HepG2 (cell line): ENCODE measurements around the gene TM4SF18. TPM values are rescaled to one million over a fixed set of nuclear protein-coding genes. Genes with fewer than 3 reads are reported as not detected.

Source experiments
- ARID5B ChIP-seq: IDR thresholded peaks from 2 replicates; pipeline ENCODE4 v1.4.0; 2020; ENCODE audit warnings: mild to moderate bottlenecking, missing genetic modification reagents
- ARNT2 ChIP-seq: sonication (generic); formaldehyde crosslinking; IDR thresholded peaks from 2 replicates; pipeline ENCODE4 v1.8.0; 2022; ENCODE audit warnings: mild to moderate bottlenecking, low read depth, missing genetic modification reagents, moderate library complexity
- CEBPB ChIP-seq: IDR thresholded peaks from 2 replicates; pipeline ENCODE4 v1.6.1; 2011; ENCODE audit warnings: low read depth, low read length, improper control_type of control experiment, borderline replicate concordance
- DRAP1 ChIP-seq: IDR thresholded peaks from 2 replicates; pipeline ENCODE4 v1.6.1; 2016; ENCODE audit warnings: missing genetic modification reagents, missing compliant biosample characterization
- GATAD2A ChIP-seq: IDR thresholded peaks from 2 replicates; pipeline ENCODE4 v1.6.1; 2016
- HOMEZ ChIP-seq: IDR thresholded peaks from 2 replicates; pipeline ENCODE4 v1.6.1; 2016; ENCODE audit warnings: low read depth
- KAT2B ChIP-seq: fragments of 150-350 bp; IDR thresholded peaks from 2 replicates; pipeline ENCODE4 v1.6.1; 2014; ENCODE audit warnings: low read depth, low read length, borderline replicate concordance
- MAFK ChIP-seq, 2 experiments: IDR thresholded peaks in 1 of 2; conservative IDR thresholded peaks in 1 of 2; 2 replicates each; pipeline ENCODE4 v1.6.1; 2011; ENCODE audit warnings: improper control_type of control experiment in 2 of 2, low read length in 2 of 2
- MIXL1 ChIP-seq: IDR thresholded peaks from 2 replicates; pipeline ENCODE4 v1.6.1; 2016
- MLX ChIP-seq: IDR thresholded peaks from 2 replicates; pipeline ENCODE4 v1.6.1; 2016
- NFE2L1 ChIP-seq: sonication (generic); formaldehyde crosslinking; IDR thresholded peaks from 2 replicates; pipeline ENCODE4 v1.4.0; 2020; ENCODE audit warnings: missing genetic modification reagents, mild to moderate bottlenecking, borderline replicate concordance
- NFE2L2 ChIP-seq: fragments of 150-350 bp; IDR thresholded peaks from 2 replicates; pipeline ENCODE4 v1.6.1; 2014; ENCODE audit warnings: low read length
- NONO ChIP-seq, 2 experiments: fragments of 450-650 bp in 1 of 2; sonication (generic) in 1 of 2; formaldehyde crosslinking in 1 of 2; IDR thresholded peaks in 1 of 2; conservative IDR thresholded peaks in 1 of 2; 2 replicates each; pipeline versions ENCODE4 v1.6.1 to v1.8.0; 2017 to 2022; ENCODE audit warnings: mild to moderate bottlenecking in 1 of 2, missing genetic modification reagents in 1 of 2, moderate library complexity in 1 of 2
- POLR2A ChIP-seq, 2 experiments: IDR thresholded peaks; 2 replicates each; pipeline ENCODE4 v1.6.1; 2011; ENCODE audit warnings: low read depth in 2 of 2, low read length in 2 of 2, mild to moderate bottlenecking in 1 of 2, moderate library complexity in 1 of 2; ENCODE audit not compliant: insufficient read depth in 1 of 2
- ZNF331 ChIP-seq: sonication (generic); formaldehyde crosslinking; IDR thresholded peaks from 2 replicates; pipeline ENCODE4 v1.4.0; 2020; ENCODE audit warnings: missing genetic modification reagents
- ZNF501 ChIP-seq: sonication (generic); formaldehyde crosslinking; IDR thresholded peaks from 2 replicates; pipeline ENCODE4 v1.5.1; 2020; ENCODE audit warnings: mild to moderate bottlenecking, moderate library complexity, missing genetic modification reagents
- ZNF652 ChIP-seq: IDR thresholded peaks from 2 replicates; pipeline ENCODE4 v1.6.1; 2016; ENCODE audit warnings: low read depth, borderline replicate concordance
- ZNF710 ChIP-seq: sonication (generic); formaldehyde crosslinking; IDR thresholded peaks from 2 replicates; pipeline ENCODE4 v1.5.0; 2020; ENCODE audit warnings: mild to moderate bottlenecking, missing genetic modification reagents, borderline replicate concordance
- ZSCAN25 ChIP-seq: sonication (generic); formaldehyde crosslinking; IDR thresholded peaks from 2 replicates; pipeline ENCODE4 v1.8.0; 2022; ENCODE audit warnings: mild to moderate bottlenecking, missing genetic modification reagents
- ZSCAN29 ChIP-seq: sonication (generic); formaldehyde crosslinking; conservative IDR thresholded peaks from 2 replicates; pipeline ENCODE4 v1.4.0; 2020; ENCODE audit warnings: mild to moderate bottlenecking, missing genetic modification reagents
- polyA plus RNA-seq, 8 experiments: library from polyadenylated mRNA; depleted of rRNA in 3 of 8; stranded (reverse) in 7 of 8; unstranded in 1 of 8; fragments of >200 nt; fragmentation: Illumina TruSeq in 4 of 8; extraction: Trizol in 4 of 8; gene quantifications; 2 replicates each; pipeline versions ENCODE4 v1.2.1 to v1.2.3, GENCODE V29; 2011 to 2016; ENCODE audit warnings: low read depth in 4 of 8, missing spikeins in 1 of 8, mixed read lengths in 1 of 8; ENCODE audit not compliant: insufficient read depth in 1 of 8
- total RNA-seq, 5 experiments: library from RNA; depleted of rRNA; stranded (reverse); fragments of >200 nt; fragmentation: Illumina TruSeq; extraction: Trizol; gene quantifications; 2 replicates each; pipeline ENCODE4 v1.2.3, GENCODE V29; 2016; ENCODE audit warnings: low read depth in 1 of 5

Gene TM4SF18
- total and polyA plus RNA-seq, 2 of the 13 experiments (the other 11 are each of a cell fraction or from before 2014, with no cell fraction given) = 0.15 TPM; not detected in 1

- TF ChIP-seq HOMEZ (CRISPR knock-in tag) (peak; percentile 89; the same call in 1 of the 2 replicates), MLX (CRISPR knock-in tag) (peak; percentile 16; the same call in 1 of the 2 replicates), NONO (IDR thresholded peaks at IDR 0.05) (no peak), NONO (CRISPR knock-in tag; conservative IDR thresholded peaks at IDR 0.05) (no peak), MIXL1 (CRISPR knock-in tag) (peak; percentile 64; the same call in 1 of the 2 replicates), ZNF501 (0 out of 2 replicates have a peak, but pooled peaks have one; percentile 28), ZNF710 (CRISPR knock-in tag) (peak; percentile 32; the same call in 1 of the 2 replicates), ZNF652 (CRISPR knock-in tag) (0 out of 2 replicates have a peak, but pooled peaks have one; percentile 27), KAT2B (no peak), ZNF331 (CRISPR knock-in tag) (peak; percentile 78), MAFK (conservative IDR thresholded peaks at IDR 0.05 in 1 of 2, IDR thresholded peaks at IDR 0.05 in 1 of 2; ENCODE audit: low read length in 2 of 2) (peak; percentile 82 to 83), ARID5B (CRISPR knock-in tag) (peak; percentile 75), DRAP1 (0 out of 2 replicates have a peak, but pooled peaks have one; percentile 23), GATAD2A (peak; percentile 88), ZSCAN25 (CRISPR knock-in tag) (peak; percentile 19; the same call in 1 of the 2 replicates), NFE2L1 (no peak), POLR2A (IDR thresholded peaks at IDR 0.05; ENCODE audit: insufficient read depth in 1 of 2, low read depth in 2 of 2, low read length in 2 of 2) (peak in 1 of 2 experiments; percentile 54; a peak in 2 of 4 replicates), ZSCAN29 (CRISPR knock-in tag) (peak; percentile 53; the same call in 1 of the 2 replicates), ARNT2 (CRISPR knock-in tag) (no peak), NFE2L2 (peak; percentile 75; the same call in 1 of the 2 replicates), CEBPB (0 out of 2 replicates have a peak, but pooled peaks have one; percentile 29)
Measured at GRCh38 chr3:149299938-149300801, 33.3 kb downstream of the TM4SF18 start (continued).
